Upper lobe of right lung (tissue), 1 donor: ENCODE data around the gene GRAP. TPM values are rescaled to one million over a fixed set of nuclear protein-coding genes. Genes with fewer than 3 reads are reported as not detected.
"Not testable (repeated sequence)": the region's sequence is repeated elsewhere in the genome, so short reads cannot be mapped to it uniquely, and the experiment has no call there.

ENCODE experiments used
- ATAC-seq: fragments of 200-7000 bp; cut with Tn5 transposase; one replicate; pipeline ENCODE4 v1.9.1; 2020; ENCODE audit warnings: mild to moderate bottlenecking, moderate library complexity
- DNase-seq: peaks from one replicate; pipeline ENCODE4 v3.0.0-alpha.2; 2020
- H3K27ac ChIP-seq: fragments of 200-600 bp; one replicate; pipeline ENCODE4 v1.8.0; 2022
- H3K27me3 ChIP-seq: fragments of 200-600 bp; one replicate; pipeline ENCODE4 v1.8.0; 2022; ENCODE audit warnings: mild to moderate bottlenecking
- H3K36me3 ChIP-seq: fragments of 200-600 bp; one replicate; pipeline ENCODE4 v1.8.0; 2022
- H3K4me1 ChIP-seq: fragments of 200-600 bp; one replicate; pipeline ENCODE4 v1.8.0; 2022
- H3K4me3 ChIP-seq: fragments of 200-600 bp; one replicate; pipeline ENCODE4 v1.8.0; 2022; ENCODE audit warnings: mild to moderate bottlenecking
- H3K9me3 ChIP-seq: fragments of 200-600 bp; one replicate; pipeline ENCODE4 v1.8.0; 2022
- intact Hi-C: fragments of 100-400 bp; cut with DNase I; formaldehyde crosslinking; loops from one replicate; pipeline ENCODE4 v1.11.0; 2022
- total RNA-seq: library from RNA; stranded (reverse); fragmentation: NEBNext Ultra II Directional; extraction: Animal tissue kit (Norgen Biotek cat#: 25700); gene quantifications from one replicate; pipeline ENCODE4 v1.2.1, GENCODE V29; 2021
- TF ChIP-seq, protein P1 (sequence below): fragments of 200-600 bp; IDR thresholded peaks from one replicate; pipeline ENCODE4 v1.8.0; 2022; ENCODE audit warnings: antibody characterized with exemption
- donor health status: DM: no; HTN: yes; CAD: no; lungs with severe emphysema.

The GRAP gene
- total RNA-seq, 1 donor from 2014 or later, result 10.6 TPM

- H3K4me1 ChIP-seq, result no peaks in the 10 kb centered on the region
- intact Hi-C loops, result loop anchor here (10.0 kb wide), 1 partner anchor 48 kb away; no protein-coding TSS in a partner anchor
- DNase-seq (no peak), ATAC-seq (no peak)
- TF ChIP-seq, protein P1, sequence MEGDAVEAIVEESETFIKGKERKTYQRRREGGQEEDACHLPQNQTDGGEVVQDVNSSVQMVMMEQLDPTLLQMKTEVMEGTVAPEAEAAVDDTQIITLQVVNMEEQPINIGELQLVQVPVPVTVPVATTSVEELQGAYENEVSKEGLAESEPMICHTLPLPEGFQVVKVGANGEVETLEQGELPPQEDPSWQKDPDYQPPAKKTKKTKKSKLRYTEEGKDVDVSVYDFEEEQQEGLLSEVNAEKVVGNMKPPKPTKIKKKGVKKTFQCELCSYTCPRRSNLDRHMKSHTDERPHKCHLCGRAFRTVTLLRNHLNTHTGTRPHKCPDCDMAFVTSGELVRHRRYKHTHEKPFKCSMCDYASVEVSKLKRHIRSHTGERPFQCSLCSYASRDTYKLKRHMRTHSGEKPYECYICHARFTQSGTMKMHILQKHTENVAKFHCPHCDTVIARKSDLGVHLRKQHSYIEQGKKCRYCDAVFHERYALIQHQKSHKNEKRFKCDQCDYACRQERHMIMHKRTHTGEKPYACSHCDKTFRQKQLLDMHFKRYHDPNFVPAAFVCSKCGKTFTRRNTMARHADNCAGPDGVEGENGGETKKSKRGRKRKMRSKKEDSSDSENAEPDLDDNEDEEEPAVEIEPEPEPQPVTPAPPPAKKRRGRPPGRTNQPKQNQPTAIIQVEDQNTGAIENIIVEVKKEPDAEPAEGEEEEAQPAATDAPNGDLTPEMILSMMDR, result no peak
- no peak overlapping the region for H3K27ac ChIP-seq
- no peaks in the 10 kb centered on the region for H3K9me3 ChIP-seq
- no peak overlapping the region for H3K4me3 ChIP-seq
- H3K36me3 ChIP-seq, result no peaks in the 10 kb centered on the region
- no peaks in the 10 kb centered on the region for H3K27me3 ChIP-seq
Measured at GRCh38 chr17:19022747-19023146, 24.0 kb downstream of the GRAP start.

- intact Hi-C loops, result loop anchor here (10.0 kb wide), 1 partner anchor 47 kb away; no protein-coding TSS in a partner anchor
- no peaks in the 10 kb centered on the region for H3K36me3 ChIP-seq
- DNase-seq (no peak), ATAC-seq (no peak)
- no peaks in the 10 kb centered on the region for H3K4me1 ChIP-seq
- no peaks in the 10 kb centered on the region for H3K9me3 ChIP-seq
- no peak overlapping the region for H3K27ac ChIP-seq
- TF ChIP-seq, protein P1, result no peak
- H3K4me3 ChIP-seq, result no peak overlapping the region
- no peaks in the 10 kb centered on the region for H3K27me3 ChIP-seq
Measured at GRCh38 chr17:19022128-19022527, 24.6 kb downstream of the GRAP start.

- H3K27me3 ChIP-seq, result no peaks in the 10 kb centered on the region
- intact Hi-C loops, result loop anchor here (10.0 kb wide), 1 partner anchor 47 kb away; no protein-coding TSS in a partner anchor
- no peaks in the 10 kb centered on the region for H3K4me1 ChIP-seq
- H3K9me3 ChIP-seq, result no peaks in the 10 kb centered on the region
- H3K4me3 ChIP-seq, result no peak overlapping the region
- ATAC-seq (peak; percentile 3), DNase-seq (no peak)
- H3K36me3 ChIP-seq, result no peaks in the 10 kb centered on the region
- TF ChIP-seq, protein P1, result no peak
- no peak overlapping the region for H3K27ac ChIP-seq
Measured at GRCh38 chr17:19021622-19022083, 25.1 kb downstream of the GRAP start.

GRCh38 chr17:19021011-19021621 is 25.6 kb downstream of the GRAP start:
- not testable (repeated sequence) for H3K27me3 ChIP-seq, H3K4me1 ChIP-seq, H3K4me3 ChIP-seq, H3K27ac ChIP-seq, H3K36me3 ChIP-seq, ATAC-seq, H3K9me3 ChIP-seq, DNase-seq
- intact Hi-C loops, result loop anchor here (10.0 kb wide), 1 partner anchor 46 kb away; no protein-coding TSS in a partner anchor

GRCh38 chr17:19020016-19020415 is 26.7 kb downstream of the GRAP start:
- intact Hi-C loops, result loop anchor here (10.0 kb wide), 1 partner anchor 45 kb away; no protein-coding TSS in a partner anchor
- DNase-seq (peak; percentile 9), ATAC-seq (no peak)
- Histone ChIP-seq H3K27ac (no peak overlapping the region), H3K36me3 (no peaks in the 10 kb centered on the region), H3K27me3 (no peaks in the 10 kb centered on the region), H3K9me3 (no peaks in the 10 kb centered on the region), H3K4me1 (no peaks in the 10 kb centered on the region), H3K4me3 (no peak overlapping the region)
- TF ChIP-seq, protein P1, result no peak

DNA sequence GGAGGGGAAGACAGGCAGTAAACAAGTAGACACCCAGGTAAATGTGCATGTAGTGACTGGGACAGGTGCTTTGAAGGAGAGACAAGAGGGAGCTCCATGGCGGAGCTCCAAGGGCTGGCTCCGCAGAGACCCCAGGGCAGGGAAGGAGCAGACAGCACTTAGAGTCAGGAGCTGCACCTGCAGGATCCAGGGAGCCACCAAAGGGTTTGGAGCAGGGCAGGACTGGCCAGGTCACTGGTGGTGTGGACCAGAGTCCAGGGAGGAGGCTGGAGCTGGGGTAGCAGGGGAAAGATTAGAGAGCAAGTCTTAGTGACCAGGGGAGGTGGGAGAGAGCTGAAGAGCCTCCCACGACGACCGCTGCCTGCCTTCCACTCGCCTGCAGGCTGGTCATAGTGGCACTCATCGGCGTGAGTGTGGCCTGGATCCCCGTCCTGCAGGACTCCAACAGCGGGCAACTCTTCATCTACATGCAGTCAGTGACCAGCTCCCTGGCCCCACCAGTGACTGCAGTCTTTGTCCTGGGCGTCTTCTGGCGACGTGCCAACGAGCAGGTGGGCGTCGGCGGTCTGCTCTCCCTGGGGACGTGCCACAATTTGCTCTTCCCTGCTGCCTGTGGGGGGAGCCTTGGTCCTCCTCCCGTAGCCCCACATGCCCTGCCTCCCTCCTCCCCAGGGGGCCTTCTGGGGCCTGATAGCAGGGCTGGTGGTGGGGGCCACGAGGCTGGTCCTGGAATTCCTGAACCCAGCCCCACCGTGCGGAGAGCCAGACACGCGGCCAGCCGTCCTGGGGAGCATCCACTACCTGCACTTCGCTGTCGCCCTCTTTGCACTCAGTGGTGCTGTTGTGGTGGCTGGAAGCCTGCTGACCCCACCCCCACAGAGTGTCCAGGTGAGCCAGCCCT is 27.5 kb downstream of the GRAP start:
- no peaks in the 10 kb centered on the region for H3K4me1 ChIP-seq
- DNase-seq, result peak; percentile 61
- intact Hi-C loops, result no loop called here

More for the DNA sequence above, 27.5 kb downstream of the GRAP start:
- no peak for ATAC-seq
- Histone ChIP-seq H3K4me3 (no peak overlapping the region), H3K27ac (no peak overlapping the region), H3K9me3 (no peaks in the 10 kb centered on the region), H3K27me3 (no peaks in the 10 kb centered on the region), H3K36me3 (no peaks in the 10 kb centered on the region)
- TF ChIP-seq, protein P1, result no peak
